GM18907 (cell line): ENCODE data around the gene NEURL1B.

Source experiments
- ATAC-seq: cut with Tn5 transposase; IDR thresholded peaks from one replicate; pipeline ENCODE4 v1.9.1; 2021; ENCODE audit warnings: mild to moderate bottlenecking, moderate library complexity; ENCODE audit not compliant: unreplicated experiment

The NEURL1B gene

GRCh38 chr5:172632346-172633092 lies 8.5 kb upstream of the NEURL1B start:
- no peak for ATAC-seq

DNA sequence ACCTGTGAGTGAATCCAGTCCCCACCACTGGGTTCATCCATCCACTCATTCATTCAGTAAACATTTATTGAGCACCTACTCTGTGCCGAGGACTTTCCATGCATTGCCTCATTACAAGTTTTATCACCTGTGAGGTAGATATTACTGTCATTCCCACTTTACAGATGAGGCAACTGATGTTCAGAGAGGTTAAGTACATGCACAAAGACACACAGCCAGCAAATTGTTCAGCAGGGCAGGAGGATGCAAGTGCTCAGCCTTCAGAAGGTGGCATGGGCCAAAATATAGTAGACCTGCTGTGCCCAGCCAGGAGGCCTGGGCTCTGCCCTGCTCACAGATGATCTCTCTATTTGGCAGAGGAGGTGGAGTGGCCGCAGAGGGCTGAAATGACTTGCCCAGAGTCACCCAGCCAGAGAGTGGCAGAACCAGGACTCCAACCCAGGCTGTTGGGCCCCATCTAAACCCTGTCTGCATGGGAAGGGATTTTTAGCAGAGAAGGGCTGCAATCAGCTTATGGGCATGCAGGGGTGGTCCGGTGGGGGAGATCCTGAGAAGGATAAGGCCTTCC lies 7.6 kb upstream of the NEURL1B start:
- no peak for ATAC-seq

GRCh38 chr5:172634106-172634899 lies 6.8 kb upstream of the NEURL1B start:
- no peak for ATAC-seq

- ATAC-seq: no peak
Observed at GRCh38 chr5:172635038-172635437, 6.0 kb upstream of the NEURL1B start.

DNA sequence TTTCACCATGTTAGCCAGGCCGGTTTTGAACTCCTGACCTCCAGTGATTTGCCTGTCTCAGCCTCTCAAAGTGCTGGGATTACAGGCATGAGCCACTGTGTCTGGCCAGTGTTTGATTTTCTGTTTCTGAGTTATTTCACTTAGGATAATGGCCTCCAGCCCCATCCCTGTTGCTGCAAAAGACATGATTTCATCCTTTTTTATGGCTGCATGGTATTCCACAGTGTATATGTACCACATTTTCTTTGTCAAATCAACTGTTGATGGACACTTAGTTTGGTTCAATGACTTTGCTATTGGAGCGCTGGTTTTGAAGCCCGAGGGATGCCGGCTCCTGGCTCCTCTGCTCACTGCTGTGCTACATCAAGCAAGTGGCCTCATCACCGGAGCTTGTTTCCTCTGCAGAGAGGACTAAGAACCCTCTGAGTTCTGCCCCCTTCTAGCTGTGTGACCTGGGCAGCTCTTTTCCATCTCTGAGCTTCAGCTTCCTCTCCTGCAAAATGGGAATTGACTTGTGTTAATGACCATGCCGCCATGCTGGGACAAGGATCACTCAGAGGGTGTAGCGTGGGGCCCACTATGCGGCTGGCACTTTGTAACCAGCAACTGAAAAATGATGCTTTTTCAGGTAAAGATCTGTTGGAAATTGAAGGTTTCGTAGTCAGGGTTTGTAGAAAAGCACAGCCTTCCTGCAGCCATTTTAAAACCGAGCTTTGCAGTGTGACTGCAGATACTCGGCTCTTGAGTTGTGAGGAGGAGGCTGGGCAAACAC lies 4.6 kb upstream of the NEURL1B start:
- ATAC-seq: no peak

GRCh38 chr5:172637110-172637580 lies 3.9 kb upstream of the NEURL1B start:
- ATAC-seq: no peak

- no peak for ATAC-seq
Observed at GRCh38 chr5:172637740-172638139, 3.3 kb upstream of the NEURL1B start.

- no peak for ATAC-seq
Observed at GRCh38 chr5:172638209-172638768, 2.8 kb upstream of the NEURL1B start.

DNA sequence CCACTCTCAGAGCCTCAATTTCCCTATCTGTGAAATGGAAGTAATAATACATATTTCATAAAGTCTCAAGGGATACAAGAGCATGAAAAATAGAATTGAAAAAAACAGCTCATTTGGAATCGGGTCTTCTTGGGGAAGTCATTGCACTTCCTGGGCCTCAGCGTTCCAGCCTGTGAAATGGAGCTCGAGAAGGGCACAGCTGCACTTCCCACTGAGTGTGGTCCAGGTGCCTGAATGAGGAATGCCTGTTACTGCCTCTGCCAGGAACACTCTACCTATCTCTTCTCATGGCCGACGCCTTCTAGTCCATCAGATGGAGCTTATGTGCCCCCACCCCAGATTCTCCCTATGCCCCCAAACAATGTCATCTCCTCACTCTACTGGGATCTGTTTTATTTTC lies 924 bp upstream of the NEURL1B start:
- ATAC-seq: no peak

- ATAC-seq: no peak
Observed at GRCh38 chr5:172641359-172642050, 442 bp downstream of the NEURL1B start.

- ATAC-seq: no peak
Observed at GRCh38 chr5:172642051-172642409, 967 bp downstream of the NEURL1B start.

- ATAC-seq: no peak
Observed at GRCh38 chr5:172642486-172642885, 1.4 kb downstream of the NEURL1B start.

DNA sequence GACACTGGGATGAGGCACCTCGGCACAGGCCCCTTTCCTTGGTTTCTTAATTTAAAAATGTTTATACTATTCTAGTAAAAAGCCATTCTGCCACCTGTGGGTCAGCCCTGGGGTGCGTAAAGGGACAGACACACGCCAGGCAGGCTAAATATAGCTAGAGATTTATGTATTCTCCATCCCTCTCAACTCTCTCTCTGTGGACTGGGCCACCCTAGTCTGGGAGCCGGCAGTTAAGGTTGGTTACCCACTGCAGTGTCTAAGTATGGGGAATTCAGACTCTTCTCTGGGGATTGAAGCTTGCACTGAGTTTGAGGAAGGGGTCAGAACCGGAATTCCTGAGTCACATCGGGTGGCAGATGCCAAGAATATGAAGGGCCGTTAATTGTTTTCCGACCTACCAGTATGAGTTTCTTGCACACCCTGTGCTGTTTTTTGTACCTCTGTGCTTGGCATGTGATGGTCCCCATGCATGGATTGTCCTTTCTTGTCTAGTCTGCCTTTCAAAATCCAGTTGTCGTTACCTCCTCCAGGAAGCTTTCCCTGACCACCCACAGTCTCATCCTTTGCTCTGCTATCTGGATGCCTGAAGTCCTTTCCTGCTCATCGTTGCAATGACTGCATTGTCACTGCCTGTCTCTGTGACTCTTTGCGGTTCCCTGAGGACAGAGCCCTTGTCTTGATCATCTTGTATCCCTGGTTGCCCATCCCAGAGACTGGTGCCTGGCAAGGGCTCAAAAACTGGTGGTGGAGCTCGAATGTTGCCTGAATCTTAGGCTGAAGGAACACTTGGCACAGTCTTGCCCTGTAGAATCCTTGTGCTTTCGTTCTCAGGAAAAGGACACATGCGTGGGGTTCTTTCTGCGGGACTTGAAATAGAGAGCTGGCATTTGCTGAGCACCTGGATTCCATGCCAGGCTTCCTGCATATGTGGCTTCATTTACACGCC lies 2.1 kb downstream of the NEURL1B start:
- no peak for ATAC-seq

- no peak for ATAC-seq
Observed at GRCh38 chr5:172644266-172644665, 3.2 kb downstream of the NEURL1B start.

- no peak for ATAC-seq
Observed at GRCh38 chr5:172644711-172645110, 3.6 kb downstream of the NEURL1B start.

- ATAC-seq: no peak
Observed at GRCh38 chr5:172645271-172646055, 4.4 kb downstream of the NEURL1B start.

DNA sequence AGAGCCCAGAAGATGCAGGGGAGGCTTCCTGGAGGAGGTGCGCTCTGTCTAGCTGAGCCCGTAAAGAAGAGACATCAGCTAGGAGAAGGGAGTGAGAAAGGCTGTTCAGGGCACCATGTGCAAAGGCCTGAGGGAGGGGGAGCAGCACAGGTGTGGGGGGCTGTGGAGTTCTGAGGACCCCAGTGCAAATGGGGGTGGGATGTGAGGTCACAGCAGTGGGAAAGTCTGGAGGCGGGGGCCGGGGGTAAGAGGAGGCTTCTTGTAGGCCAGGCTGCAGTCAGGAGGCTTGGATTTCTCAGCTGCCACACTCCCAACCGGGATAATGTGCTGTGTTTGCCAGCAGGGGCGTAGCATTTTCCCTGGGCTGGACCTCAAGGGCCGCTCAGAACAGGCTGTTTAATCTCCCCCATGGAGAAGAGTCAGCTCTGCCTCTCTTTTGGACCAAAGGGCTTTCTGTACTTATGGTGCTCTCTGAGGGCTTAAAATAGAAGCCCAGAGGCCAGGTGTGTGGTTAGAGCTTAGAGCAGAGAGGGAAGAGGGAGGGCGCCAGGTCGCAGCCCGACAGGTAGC lies 5.7 kb downstream of the NEURL1B start:
- ATAC-seq: no peak
